Islet precursor cell (in vitro differentiated cells): ENCODE data around the gene RMRP.

Experiments used
- DNase-seq: peaks from one replicate; pipeline ENCODE4 v3.0.0-alpha.2; 2018

Gene RMRP

DNA sequence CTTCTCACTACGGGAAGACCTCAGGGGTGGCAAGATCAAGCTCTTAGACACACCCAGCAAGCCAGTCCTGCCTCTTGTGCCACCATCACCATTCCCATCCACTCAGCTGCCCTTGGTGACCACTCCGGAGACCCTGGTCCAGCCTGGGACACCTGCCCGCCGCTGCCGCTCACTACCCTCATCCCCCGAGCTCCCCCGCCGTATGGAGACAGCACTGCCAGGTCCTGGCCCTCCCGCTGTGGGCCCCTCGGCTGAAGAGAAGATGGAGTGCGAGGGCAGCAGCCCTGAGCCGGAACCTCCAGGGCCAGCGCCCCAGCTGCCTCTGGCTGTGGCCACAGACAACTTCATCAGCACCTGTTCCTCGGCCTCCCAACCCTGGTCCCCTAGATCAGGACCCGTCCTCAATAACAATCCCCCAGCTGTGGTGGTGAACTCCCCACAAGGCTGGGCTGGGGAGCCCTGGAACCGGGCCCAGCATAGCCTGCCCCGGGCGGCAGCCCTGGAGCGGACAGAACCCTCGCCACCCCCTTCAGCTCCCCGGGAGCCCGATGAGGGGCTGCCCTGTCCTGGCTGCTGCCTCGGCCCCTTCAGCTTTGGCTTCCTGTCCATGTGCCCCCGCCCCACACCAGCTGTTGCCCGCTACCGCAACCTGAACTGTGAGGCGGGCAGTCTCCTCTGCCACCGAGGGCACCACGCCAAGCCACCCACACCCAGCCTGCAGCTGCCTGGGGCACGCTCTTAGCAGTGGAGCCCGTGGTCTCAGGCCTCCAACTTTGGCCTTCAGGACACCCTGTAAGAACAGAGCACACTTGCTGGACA is 48.6 kb downstream of the RMRP start:
- no peak for DNase-seq

DNA sequence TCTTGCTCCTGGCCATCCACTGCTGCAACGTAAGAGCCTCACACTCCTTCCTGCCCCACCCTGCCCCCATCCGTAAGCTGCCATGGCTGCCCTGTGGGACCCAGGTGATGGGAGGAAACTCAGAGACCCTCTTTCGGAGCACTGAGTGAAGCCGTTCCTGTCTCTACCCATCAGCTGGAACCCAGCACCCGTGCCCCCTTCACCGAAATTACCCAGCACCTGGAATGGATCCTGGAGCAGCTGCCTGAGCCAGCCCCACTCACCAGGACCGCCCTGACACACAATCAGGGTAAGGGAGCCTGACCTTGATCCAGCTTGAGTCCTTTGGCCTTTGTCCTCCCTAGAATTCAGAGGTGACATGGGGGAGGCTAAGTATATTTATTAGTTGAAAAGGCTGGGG is 49.6 kb downstream of the RMRP start:
- no peak for DNase-seq
